KOPT-K1 (cell line): Measurements from ENCODE around the gene RBM28.
A peak's percentile ranks its signal among the peaks of the same experiment; 100 is the strongest.

ENCODE experiments used
- H3K27ac ChIP-seq: fragments of 200-600 bp; sonication (generic); 2 replicates; pipeline ENCODE4 v1.5.1; 2016; ENCODE audit warnings: antibody characterized with exemption, mild to moderate bottlenecking, low read depth, low read length; ENCODE audit not compliant: poor library complexity, severe bottlenecking
- H3K36me3 ChIP-seq: fragments of 200-600 bp; sonication (generic); 2 replicates; pipeline ENCODE4 v1.5.1; 2017; ENCODE audit warnings: antibody characterized with exemption, mild to moderate bottlenecking, low read length, moderate library complexity; ENCODE audit not compliant: insufficient read depth
- H3K9me3 ChIP-seq: fragments of 200-600 bp; sonication (generic); 2 replicates; pipeline ENCODE4 v1.5.1; 2017; ENCODE audit warnings: antibody characterized with exemption, low read length, mild to moderate bottlenecking; ENCODE audit not compliant: insufficient read depth, poor library complexity, severe bottlenecking

RBM28 gene, protein sequence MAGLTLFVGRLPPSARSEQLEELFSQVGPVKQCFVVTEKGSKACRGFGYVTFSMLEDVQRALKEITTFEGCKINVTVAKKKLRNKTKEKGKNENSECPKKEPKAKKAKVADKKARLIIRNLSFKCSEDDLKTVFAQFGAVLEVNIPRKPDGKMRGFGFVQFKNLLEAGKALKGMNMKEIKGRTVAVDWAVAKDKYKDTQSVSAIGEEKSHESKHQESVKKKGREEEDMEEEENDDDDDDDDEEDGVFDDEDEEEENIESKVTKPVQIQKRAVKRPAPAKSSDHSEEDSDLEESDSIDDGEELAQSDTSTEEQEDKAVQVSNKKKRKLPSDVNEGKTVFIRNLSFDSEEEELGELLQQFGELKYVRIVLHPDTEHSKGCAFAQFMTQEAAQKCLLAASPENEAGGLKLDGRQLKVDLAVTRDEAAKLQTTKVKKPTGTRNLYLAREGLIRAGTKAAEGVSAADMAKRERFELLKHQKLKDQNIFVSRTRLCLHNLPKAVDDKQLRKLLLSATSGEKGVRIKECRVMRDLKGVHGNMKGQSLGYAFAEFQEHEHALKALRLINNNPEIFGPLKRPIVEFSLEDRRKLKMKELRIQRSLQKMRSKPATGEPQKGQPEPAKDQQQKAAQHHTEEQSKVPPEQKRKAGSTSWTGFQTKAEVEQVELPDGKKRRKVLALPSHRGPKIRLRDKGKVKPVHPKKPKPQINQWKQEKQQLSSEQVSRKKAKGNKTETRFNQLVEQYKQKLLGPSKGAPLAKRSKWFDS

DNA sequence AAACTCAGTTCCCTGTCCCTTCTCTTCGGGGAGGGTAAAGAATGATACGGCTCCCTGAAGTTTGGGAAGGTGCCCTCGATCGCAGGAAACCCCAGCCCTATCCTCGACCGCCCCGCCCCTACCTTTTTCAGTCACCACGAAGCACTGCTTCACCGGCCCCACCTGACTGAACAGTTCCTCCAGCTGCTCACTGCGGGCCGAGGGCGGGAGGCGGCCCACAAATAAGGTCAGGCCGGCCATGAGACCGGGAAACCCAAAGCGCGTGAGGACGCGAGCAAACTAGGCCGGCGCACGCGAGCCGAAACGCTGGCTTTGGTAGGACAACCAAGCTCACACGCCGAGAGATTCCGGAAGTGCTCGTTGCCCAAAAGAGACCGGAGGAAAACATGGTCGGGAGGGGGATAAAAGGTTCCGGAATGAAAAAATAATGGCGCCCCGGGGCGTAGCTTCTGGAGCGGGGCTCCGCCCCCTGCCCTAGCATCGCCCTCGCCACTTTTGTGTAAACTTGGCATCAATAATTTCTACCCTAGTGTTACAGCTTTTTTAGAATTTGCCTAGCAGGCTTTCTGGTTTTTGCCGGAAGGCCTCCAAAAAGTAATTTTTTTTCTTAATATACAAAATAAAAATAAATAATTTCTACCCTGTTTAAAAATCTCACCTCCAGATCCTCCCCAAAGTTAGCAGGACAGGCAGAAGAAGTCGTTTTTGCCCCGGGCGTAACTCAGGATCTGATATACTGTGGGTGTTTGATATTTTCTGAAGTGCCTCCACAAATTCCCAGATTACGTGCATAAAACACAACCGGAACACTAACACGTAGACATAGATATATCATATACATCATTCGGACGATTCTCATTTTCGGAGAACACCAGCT lies at the start of gene RBM28:
Gene RBM28, minus strand, starts transcription at position 355 of the 877 bp plus-strand sequence. Its CDS starts 115 bp downstream, at position 240.
- Histone ChIP-seq H3K36me3 (peaks cover 20% of the 10 kb centered on the region), H3K27ac (peak within 1 kb of the TSS; percentile 69), H3K9me3 (no peaks in the 10 kb centered on the region)

- H3K27ac ChIP-seq: no peak overlapping the region
- no peaks in the 10 kb centered on the region for H3K9me3 ChIP-seq
- peaks cover 17% of the 10 kb centered on the region; the same call in 1 of the 2 replicates for H3K36me3 ChIP-seq
Observed at GRCh38 chr7:128392446-128393327, 49.0 kb upstream of the RBM28 start.

- Histone ChIP-seq H3K36me3 (peaks cover 8% of the 10 kb centered on the region; the same call in 1 of the 2 replicates), H3K9me3 (no peaks in the 10 kb centered on the region), H3K27ac (no peak overlapping the region)
Observed at GRCh38 chr7:128391805-128392204, 48.1 kb upstream of the RBM28 start.

GRCh38 chr7:128390871-128391565 lies 47.3 kb upstream of the RBM28 start:
- 0 out of 2 replicates have a peak, but pooled peaks cover under 1% of the 10 kb centered on the region for H3K36me3 ChIP-seq
- no peak overlapping the region for H3K27ac ChIP-seq

GRCh38 chr7:128389618-128390329 lies 46.1 kb upstream of the RBM28 start:
- Histone ChIP-seq H3K27ac (no peak overlapping the region), H3K9me3 (no peaks in the 10 kb centered on the region), H3K36me3 (no peaks in the 10 kb centered on the region)

More at GRCh38 chr7:128390871-128391565, 47.3 kb upstream of the RBM28 start:
- no peaks in the 10 kb centered on the region for H3K9me3 ChIP-seq

- Histone ChIP-seq H3K36me3 (no peaks in the 10 kb centered on the region), H3K9me3 (no peaks in the 10 kb centered on the region), H3K27ac (no peak overlapping the region)
Observed at GRCh38 chr7:128389085-128389617, 45.4 kb upstream of the RBM28 start.

GRCh38 chr7:128388145-128388485 lies 44.4 kb upstream of the RBM28 start:
- Histone ChIP-seq H3K36me3 (no peaks in the 10 kb centered on the region), H3K27ac (no peak overlapping the region), H3K9me3 (no peaks in the 10 kb centered on the region)

- Histone ChIP-seq H3K9me3 (no peaks in the 10 kb centered on the region), H3K36me3 (no peaks in the 10 kb centered on the region), H3K27ac (no peak overlapping the region)
Observed at GRCh38 chr7:128387216-128388144, 43.8 kb upstream of the RBM28 start.

GRCh38 chr7:128385988-128386925 lies 42.5 kb upstream of the RBM28 start:
- H3K9me3 ChIP-seq: no peaks in the 10 kb centered on the region
- H3K36me3 ChIP-seq: no peaks in the 10 kb centered on the region
- no peak overlapping the region for H3K27ac ChIP-seq

GRCh38 chr7:128384726-128385125 lies 41.0 kb upstream of the RBM28 start:
- Histone ChIP-seq H3K36me3 (no peaks in the 10 kb centered on the region), H3K9me3 (no peaks in the 10 kb centered on the region), H3K27ac (no peak overlapping the region)

DNA sequence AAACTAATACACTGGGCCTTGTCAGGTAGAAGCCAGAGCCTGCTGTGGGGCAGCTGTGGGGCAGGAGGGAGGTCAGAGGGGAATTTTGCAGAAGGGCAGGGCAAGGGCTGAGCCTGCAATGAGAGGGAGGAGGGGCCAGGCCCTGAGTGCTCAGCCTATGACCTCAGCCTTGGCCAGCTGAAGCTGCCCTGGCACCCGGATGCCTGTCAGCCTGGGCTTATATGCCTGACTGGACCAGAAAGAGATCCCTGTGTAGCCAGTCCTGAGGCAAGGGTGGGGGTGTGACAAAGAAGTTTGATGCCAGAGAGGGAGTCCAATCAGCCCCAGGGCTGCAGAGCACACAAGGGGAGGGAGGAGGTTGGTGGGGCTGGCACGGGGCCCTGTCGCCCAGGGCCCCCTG lies 40.1 kb upstream of the RBM28 start:
- no peaks in the 10 kb centered on the region for H3K36me3 ChIP-seq
- H3K27ac ChIP-seq: no peak overlapping the region
- no peaks in the 10 kb centered on the region for H3K9me3 ChIP-seq
